NCI-H2107 (cell line): ENCODE data around the gene CCDC178.
A peak's percentile ranks its signal among the peaks of the same experiment; 100 is the strongest.
"Not testable (repeated sequence)": the region's sequence is repeated elsewhere in the genome, so short reads cannot be mapped to it uniquely, and the experiment has no call there.

Experiments
- DNase-seq: peaks from one replicate; lab custom pipeline; 2025; lab: John Stamatoyannopoulos, UW

Gene CCDC178

GRCh38 chr18:33355263-33355662, 85.3 kb downstream of the CCDC178 start:
- no peak for DNase-seq

- no peak for DNase-seq
Observed at GRCh38 chr18:33350256-33350655, 90.3 kb downstream of the CCDC178 start.

- not testable (repeated sequence) for DNase-seq
Observed at GRCh38 chr18:33339733-33340132, 100.8 kb downstream of the CCDC178 start.

GRCh38 chr18:33334781-33335180, 105.7 kb downstream of the CCDC178 start:
- DNase-seq, result no peak

- DNase-seq, result no peak
Observed at GRCh38 chr18:33330711-33331110, 109.8 kb downstream of the CCDC178 start.

DNA sequence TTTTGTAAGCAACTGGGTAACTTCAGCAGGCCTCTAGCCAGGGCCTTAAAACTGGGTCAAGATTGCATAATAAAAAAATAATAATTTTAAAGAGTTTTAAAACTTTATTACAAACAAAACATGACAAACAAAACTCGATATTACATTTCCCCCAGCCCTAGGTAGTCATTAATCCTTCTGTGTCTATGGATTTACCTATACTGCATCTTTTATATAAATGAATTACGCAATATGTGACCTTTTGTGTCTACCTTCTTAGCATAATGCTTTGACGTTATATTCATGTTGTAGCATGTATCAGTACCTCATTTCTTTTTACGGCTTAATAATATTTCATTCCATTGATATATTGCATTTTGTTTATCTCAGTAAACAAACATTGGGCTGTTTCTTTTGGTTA, 113.5 kb downstream of the CCDC178 start:
- no peak for DNase-seq

DNA sequence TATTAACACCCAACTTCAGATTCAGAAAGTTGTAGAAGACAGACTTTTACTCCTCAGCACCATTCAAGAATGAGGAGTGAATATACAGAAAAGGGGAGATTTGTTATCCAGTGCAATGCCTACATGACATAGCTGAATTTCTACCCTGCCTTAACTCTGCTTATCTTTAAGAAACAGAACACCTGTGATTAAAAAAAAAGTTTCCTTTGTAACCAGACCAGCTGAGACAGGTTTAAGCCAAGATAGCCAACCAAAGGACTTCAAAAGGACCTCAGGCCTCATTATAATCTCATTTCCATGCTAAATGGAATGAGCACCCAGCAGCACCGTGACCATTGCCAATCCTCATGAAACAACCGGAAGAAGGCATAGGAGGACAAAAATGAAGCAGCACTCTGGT, 122.9 kb downstream of the CCDC178 start:
- no peak for DNase-seq

DNA sequence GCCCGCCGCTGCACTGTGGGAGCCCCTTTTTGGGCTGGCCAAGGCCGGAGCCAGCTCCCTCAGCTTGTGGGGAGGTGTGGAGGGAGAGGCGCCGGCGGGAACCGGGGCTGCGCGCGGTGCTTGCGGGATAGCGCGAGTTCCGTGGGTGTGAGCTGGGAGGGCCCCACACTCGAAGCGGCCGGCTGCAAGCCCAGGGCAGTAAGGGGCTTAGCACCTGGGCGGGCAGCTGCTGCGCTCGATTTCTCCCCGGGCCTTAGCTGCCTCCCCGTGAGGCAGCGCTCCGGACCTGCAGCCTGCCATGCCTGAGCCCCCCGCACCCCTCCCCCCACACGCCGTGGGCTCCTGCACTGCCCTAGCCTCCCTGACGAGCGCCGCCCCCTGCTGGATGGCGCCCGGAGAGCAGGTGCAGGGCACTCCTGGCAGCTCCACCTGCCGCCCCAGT, 124.4 kb downstream of the CCDC178 start:
- DNase-seq, result no peak

DNA sequence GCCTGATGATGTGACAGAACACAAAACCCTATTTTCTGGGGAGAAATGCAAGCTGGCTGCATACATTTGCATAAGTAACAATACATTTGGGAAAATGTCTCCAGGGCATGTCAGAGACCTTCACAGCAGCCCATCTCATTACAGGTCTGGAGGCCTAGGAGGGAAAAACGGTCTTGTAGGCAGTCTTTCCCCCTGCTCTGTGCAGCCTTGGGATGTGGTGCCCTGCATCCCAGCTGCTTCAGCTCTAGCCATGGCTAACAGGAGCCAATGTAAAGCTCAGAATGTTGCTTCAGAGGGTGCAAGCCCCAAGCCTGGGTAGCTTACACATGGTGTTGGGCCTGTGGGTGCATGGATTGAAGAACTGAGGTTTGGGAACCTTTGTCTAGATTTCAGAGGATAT, 133.0 kb downstream of the CCDC178 start:
- DNase-seq, result no peak

DNA sequence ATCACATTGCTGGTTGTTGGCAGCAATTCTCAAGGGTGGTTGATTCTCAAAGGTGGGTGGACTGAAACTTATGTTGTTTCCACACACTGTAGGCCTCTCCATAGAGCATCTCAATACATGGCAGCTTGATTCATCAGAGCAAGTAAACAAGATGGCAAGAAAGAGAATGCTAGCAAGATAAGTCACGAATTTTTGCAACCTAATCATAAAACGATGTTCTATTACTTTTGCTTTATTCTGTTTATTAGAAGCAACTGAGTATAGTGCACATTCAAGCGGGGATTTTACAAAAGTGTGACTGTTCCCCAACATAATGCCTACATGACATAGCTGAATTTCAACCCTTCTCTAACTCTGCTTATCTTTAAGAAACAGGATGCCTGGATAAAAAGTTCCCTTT, 136.2 kb downstream of the CCDC178 start:
- DNase-seq, result no peak

DNA sequence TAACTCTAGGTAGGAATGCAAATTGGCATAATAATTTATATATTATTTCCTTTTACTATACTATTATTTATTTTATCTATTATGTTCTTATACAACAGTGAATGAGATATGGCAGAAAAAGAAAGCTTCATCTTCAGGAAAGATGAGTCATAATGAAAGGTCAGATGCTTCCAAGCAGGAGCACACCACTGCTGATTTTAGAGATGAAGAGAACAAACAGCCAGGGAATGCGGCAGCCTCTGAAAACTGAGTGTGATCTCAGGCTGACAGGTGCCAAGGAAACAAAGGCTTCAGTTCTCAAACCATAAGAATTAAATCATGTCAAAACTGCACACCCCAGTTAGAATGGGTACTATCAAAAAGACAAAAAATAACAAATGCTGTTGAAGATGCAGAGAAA, 149.0 kb downstream of the CCDC178 start:
- DNase-seq, result no peak

- no peak for DNase-seq
Observed at GRCh38 chr18:33288082-33288716, 152.3 kb downstream of the CCDC178 start.

- DNase-seq, result no peak
Observed at GRCh38 chr18:33282709-33283333, 157.7 kb downstream of the CCDC178 start.

- DNase-seq, result no peak
Observed at GRCh38 chr18:33282142-33282541, 158.4 kb downstream of the CCDC178 start.

- DNase-seq, result no peak
Observed at GRCh38 chr18:33277431-33277830, 163.1 kb downstream of the CCDC178 start.

GRCh38 chr18:33275843-33276242, 164.7 kb downstream of the CCDC178 start:
- DNase-seq, result no peak

DNA sequence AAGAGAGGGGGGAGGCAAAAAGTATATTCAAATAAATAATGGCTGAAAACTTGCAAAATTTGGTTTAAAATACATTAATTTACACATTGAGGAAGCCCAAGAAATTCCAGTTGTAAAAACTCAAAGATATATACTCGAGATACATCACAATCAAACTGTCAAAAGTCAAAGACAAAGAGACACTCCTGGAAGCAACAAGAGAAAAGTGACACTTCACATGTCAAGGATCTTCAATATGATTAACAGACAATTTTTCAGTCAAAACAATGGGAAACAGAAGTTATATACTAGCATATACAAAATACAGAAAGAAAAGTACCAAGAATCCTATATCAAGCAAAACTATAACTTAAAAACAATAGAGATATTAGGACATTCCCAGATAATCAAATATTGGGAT, 170.2 kb downstream of the CCDC178 start:
- no peak for DNase-seq

GRCh38 chr18:33269223-33269622, 171.3 kb downstream of the CCDC178 start:
- DNase-seq, result no peak

GRCh38 chr18:33264566-33264965, 176.0 kb downstream of the CCDC178 start:
- DNase-seq, result no peak

- no peak for DNase-seq
Observed at GRCh38 chr18:33239298-33239697, 201.2 kb downstream of the CCDC178 start.

- no peak for DNase-seq
Observed at GRCh38 chr18:33232318-33232626, 208.2 kb downstream of the CCDC178 start.

GRCh38 chr18:33231474-33232317, 208.8 kb downstream of the CCDC178 start:
- DNase-seq, result peak; percentile 24

DNA sequence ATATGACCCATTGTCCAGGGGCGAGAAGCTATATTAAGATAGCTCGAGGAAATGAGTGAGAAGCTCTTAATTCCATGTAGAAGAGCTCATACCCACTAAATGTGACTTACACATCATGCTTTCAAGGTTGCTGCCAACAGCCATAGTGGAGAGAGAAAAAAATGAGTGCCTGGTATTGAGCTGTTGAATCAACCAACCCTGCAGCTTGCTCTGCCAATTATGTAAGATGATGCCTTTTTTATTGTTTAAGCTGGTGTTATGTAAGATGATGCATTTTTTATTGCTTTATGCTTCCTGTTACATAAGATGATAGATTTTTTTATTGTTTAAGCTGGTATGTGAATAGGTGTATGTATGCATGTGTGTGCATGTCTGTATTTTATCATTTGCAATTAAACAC, 228.2 kb downstream of the CCDC178 start:
- no peak for DNase-seq
